Stomach (tissue), 4 donors: ENCODE data around the gene RASSF3.

Experiments used
- POLR2A ChIP-seq, 4 donors: fragments of 450-650 bp; IDR thresholded peaks; one replicate each; pipeline ENCODE4 v1.6.1; 2016; ENCODE audit warnings: antibody characterized with exemption in 4 of 4, control low read depth in 2 of 4, mild to moderate bottlenecking in 1 of 4, moderate library complexity in 1 of 4
- TF ChIP-seq, protein P1 (sequence below), 7 experiments: fragments of 450-650 bp in 4 of 7; fragments of 200-600 bp in 3 of 7; sonication (generic) in 3 of 7; IDR thresholded peaks; one replicate each; pipeline ENCODE4 v1.5.1; 2016 to 2019; ENCODE audit warnings: antibody characterized with exemption in 7 of 7, control low read depth in 2 of 7, mild to moderate bottlenecking in 1 of 7

DNA sequence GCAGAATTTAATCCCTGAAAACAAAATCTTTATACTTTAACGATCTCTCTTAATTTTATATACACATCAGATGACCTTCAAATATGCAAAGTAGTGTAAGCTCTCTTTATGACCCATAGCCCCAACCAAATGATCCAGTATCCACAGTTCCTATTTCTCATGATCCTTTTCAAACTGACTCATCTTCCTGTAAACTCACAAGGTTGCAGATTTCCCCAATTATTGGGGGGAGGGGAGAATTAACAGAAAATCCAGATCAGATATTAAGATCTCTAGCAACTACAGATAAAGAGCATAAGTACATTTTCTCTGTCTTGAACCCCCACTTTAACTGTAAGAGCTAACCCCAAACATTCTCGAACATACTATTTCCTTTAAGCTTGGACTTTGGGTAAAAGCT is 136.4 kb downstream of the RASSF3 start:
- no peak for TF ChIP-seq POLR2A (IDR thresholded peaks at IDR 0.05)
- TF ChIP-seq, protein P1, sequence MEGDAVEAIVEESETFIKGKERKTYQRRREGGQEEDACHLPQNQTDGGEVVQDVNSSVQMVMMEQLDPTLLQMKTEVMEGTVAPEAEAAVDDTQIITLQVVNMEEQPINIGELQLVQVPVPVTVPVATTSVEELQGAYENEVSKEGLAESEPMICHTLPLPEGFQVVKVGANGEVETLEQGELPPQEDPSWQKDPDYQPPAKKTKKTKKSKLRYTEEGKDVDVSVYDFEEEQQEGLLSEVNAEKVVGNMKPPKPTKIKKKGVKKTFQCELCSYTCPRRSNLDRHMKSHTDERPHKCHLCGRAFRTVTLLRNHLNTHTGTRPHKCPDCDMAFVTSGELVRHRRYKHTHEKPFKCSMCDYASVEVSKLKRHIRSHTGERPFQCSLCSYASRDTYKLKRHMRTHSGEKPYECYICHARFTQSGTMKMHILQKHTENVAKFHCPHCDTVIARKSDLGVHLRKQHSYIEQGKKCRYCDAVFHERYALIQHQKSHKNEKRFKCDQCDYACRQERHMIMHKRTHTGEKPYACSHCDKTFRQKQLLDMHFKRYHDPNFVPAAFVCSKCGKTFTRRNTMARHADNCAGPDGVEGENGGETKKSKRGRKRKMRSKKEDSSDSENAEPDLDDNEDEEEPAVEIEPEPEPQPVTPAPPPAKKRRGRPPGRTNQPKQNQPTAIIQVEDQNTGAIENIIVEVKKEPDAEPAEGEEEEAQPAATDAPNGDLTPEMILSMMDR (IDR thresholded peaks at IDR 0.05) = no peak
